ENCODE measurements around the gene ZNF454. TPM values are rescaled to one million over a fixed set of nuclear protein-coding genes. Genes with fewer than 3 reads are reported as not detected.

ZNF454 gene
- total RNA-seq, 1 experiment from 2014 or later: not detected

DNA sequence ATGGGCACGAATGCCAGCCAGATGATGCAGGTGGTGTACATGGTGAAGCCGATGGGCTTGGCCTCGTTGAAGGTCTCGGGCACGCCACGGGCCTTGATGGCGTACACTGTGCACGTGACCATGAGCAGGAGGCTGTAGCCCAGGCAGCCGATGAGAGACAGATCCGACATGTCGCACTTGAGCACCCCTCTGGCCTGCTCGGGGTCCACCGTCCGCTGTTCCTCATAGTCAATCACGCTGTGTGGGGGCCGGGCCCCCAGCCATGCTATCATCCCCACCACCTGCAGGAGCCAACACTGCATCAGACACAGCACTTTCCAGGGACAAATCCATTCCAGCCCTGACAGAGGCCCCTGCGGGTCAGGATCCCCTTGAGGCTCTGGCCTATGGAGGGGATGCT lies 41.9 kb downstream of the ZNF454 start:
- POLR2A ChIA-PET (ENCODE audit: unreplicated experiment): no interaction called here
- H3K27ac ChIP-seq (ENCODE audit: low read length): no peak overlapping the region
- H3F3A ChIP-seq (ENCODE audit: low read length, unreplicated experiment): no peaks in the 10 kb centered on the region
- H3K9ac ChIP-seq (ENCODE audit: low read length): no peak overlapping the region
- H3K4me3 ChIP-seq (ENCODE audit: low read length): no peak overlapping the region
- intact Hi-C loops (cut with micrococcal nuclease): no loop called here
- TF ChIP-seq EZH2 (IDR thresholded peaks at IDR 0.05; ENCODE audit: low read length, unreplicated experiment): no peak
- TF ChIP-seq EZH2phosphoT487 (IDR thresholded peaks at IDR 0.05; ENCODE audit: borderline replicate concordance, low read length): no peak
- TF ChIP-seq, protein P1, sequence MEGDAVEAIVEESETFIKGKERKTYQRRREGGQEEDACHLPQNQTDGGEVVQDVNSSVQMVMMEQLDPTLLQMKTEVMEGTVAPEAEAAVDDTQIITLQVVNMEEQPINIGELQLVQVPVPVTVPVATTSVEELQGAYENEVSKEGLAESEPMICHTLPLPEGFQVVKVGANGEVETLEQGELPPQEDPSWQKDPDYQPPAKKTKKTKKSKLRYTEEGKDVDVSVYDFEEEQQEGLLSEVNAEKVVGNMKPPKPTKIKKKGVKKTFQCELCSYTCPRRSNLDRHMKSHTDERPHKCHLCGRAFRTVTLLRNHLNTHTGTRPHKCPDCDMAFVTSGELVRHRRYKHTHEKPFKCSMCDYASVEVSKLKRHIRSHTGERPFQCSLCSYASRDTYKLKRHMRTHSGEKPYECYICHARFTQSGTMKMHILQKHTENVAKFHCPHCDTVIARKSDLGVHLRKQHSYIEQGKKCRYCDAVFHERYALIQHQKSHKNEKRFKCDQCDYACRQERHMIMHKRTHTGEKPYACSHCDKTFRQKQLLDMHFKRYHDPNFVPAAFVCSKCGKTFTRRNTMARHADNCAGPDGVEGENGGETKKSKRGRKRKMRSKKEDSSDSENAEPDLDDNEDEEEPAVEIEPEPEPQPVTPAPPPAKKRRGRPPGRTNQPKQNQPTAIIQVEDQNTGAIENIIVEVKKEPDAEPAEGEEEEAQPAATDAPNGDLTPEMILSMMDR (conservative IDR thresholded peaks at IDR 0.05; ENCODE audit: low read depth, low read length): no peak
- no peak overlapping the region for H3K4me2 ChIP-seq (ENCODE audit: low read length)
- DNase-seq (no peak), ATAC-seq (no peak)
- no peaks in the 10 kb centered on the region for H3K9me2 ChIP-seq (replicated peaks; ENCODE audit: low read length)
- CTCF ChIA-PET: no interaction called here
- H3K79me2 ChIP-seq (ENCODE audit: low read length): no peaks in the 10 kb centered on the region
- H2AFZ ChIP-seq (ENCODE audit: low read length): no peak overlapping the region
- no peaks in the 10 kb centered on the region for H3K36me3 ChIP-seq (ENCODE audit: low read depth, low read length)
- H3K27me3 ChIP-seq (ENCODE audit: low read length): no peaks in the 10 kb centered on the region
- no peaks in the 10 kb centered on the region for H4K20me1 ChIP-seq (ENCODE audit: low read length)
- H3K4me1 ChIP-seq (ENCODE audit: insufficient read depth, low read length): no peaks in the 10 kb centered on the region
- BruUV-seq (replicated peaks): no TSS peak
- H3K9me3 ChIP-seq (ENCODE audit: low read length): peaks cover 19% of the 10 kb centered on the region

DNA sequence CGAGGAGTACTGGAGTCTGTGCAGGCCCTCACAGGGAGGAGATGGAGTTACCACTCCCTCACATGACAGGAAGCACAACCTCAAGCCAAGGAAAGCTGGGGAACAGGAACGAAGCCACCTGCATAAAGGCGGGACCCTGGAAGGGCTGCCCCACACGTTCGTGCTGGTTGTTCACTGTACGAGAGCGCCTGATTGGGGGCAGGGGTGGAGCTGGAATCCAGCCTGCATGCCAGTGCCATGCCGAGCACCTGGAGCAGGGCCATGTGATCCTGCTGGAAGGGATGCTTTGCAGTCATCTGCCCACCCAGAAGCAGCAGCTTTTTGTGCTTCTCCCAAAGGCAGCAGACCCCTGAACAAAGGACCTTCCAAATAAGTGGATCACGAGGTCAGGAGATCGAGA lies 42.7 kb downstream of the ZNF454 start:
- H3K36me3 ChIP-seq (ENCODE audit: low read depth, low read length): no peaks in the 10 kb centered on the region
- H3K4me3 ChIP-seq (ENCODE audit: low read length): no peak overlapping the region
- no peak overlapping the region for H2AFZ ChIP-seq (ENCODE audit: low read length)
- H3F3A ChIP-seq (ENCODE audit: low read length, unreplicated experiment): no peaks in the 10 kb centered on the region
- H3K27ac ChIP-seq (ENCODE audit: low read length): no peak overlapping the region
- H3K27me3 ChIP-seq (ENCODE audit: low read length): no peaks in the 10 kb centered on the region
- ATAC-seq (no peak), DNase-seq (no peak)
- H3K9ac ChIP-seq (ENCODE audit: low read length): no peak overlapping the region
- H4K20me1 ChIP-seq (ENCODE audit: low read length): no peaks in the 10 kb centered on the region
- no peaks in the 10 kb centered on the region for H3K79me2 ChIP-seq (ENCODE audit: low read length)
- CTCF ChIA-PET: no interaction called here
- H3K4me2 ChIP-seq (ENCODE audit: low read length): no peak overlapping the region
- no peaks in the 10 kb centered on the region for H3K9me2 ChIP-seq (replicated peaks; ENCODE audit: low read length)
- POLR2A ChIA-PET (ENCODE audit: unreplicated experiment): no interaction called here
- intact Hi-C loops (cut with micrococcal nuclease): no loop called here
- BruUV-seq (replicated peaks): no TSS peak
- peaks cover 15% of the 10 kb centered on the region; the same call in 1 of the 2 replicates for H3K9me3 ChIP-seq (ENCODE audit: low read length)
- no peaks in the 10 kb centered on the region for H3K4me1 ChIP-seq (ENCODE audit: insufficient read depth, low read length)
- TF ChIP-seq EZH2 (IDR thresholded peaks at IDR 0.05; ENCODE audit: low read length, unreplicated experiment): no peak
- TF ChIP-seq, protein P1 (conservative IDR thresholded peaks at IDR 0.05; ENCODE audit: low read depth, low read length): no peak
- no peak for TF ChIP-seq EZH2phosphoT487 (IDR thresholded peaks at IDR 0.05; ENCODE audit: borderline replicate concordance, low read length)

DNA sequence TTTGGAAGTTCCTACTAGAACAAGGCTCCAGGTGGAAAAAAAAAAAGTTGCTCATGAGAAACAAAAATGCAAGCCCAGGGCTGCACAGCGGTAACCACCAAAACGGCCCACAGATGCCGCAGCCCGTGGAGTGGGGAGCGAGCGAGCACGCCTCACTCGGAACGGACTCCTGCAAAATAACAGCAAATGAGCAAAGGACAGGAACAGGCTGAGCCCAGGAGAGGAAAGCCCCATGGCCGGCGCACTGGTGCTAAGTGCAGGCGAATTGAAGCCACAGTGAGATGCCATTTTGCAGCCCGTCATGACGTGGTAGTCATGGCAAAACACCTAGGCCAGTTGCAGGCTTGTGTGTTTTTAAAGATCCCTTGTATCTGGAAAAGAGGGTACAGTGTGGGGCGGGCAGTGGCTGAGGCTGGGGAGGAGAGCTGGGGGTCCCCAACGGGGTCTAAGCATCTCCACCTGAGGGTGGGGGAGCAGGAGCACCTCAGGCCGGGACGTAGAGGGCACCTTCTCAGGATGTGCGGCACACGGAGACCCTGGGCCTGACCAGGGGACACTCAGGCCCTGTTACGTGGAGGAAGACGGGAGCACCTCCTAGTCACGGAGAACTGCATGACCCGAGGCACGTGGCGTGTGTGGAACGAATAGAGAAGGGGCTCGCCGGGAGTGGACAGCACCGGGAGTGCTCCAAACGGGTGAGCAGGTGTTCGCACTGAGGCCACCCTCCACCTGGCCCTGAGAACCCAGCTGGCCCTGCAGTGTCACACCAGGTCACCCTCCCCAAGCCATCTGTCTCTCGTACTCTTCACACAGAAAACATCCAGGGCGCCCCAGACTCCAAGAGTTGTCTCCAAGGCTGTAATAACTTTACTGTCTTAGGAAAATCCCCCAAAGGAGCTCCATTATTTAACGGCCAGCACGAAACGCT lies 43.4 kb downstream of the ZNF454 start:
- no peak overlapping the region for H3K4me3 ChIP-seq (ENCODE audit: low read length)
- H3K36me3 ChIP-seq (ENCODE audit: low read depth, low read length): no peaks in the 10 kb centered on the region
- ATAC-seq: no peak
- H2AFZ ChIP-seq (ENCODE audit: low read length): no peak overlapping the region
- H3K4me1 ChIP-seq (ENCODE audit: insufficient read depth, low read length): no peaks in the 10 kb centered on the region
- BruUV-seq (replicated peaks): no TSS peak
- H3K9me3 ChIP-seq (ENCODE audit: low read length): peaks cover 15% of the 10 kb centered on the region; the same call in 1 of the 2 replicates
- H3K4me2 ChIP-seq (ENCODE audit: low read length): no peak overlapping the region
- TF ChIP-seq EZH2phosphoT487 (IDR thresholded peaks at IDR 0.05; ENCODE audit: borderline replicate concordance, low read length) (no peak), EZH2 (IDR thresholded peaks at IDR 0.05; ENCODE audit: low read length, unreplicated experiment) (no peak)
- TF ChIP-seq, protein P1 (conservative IDR thresholded peaks at IDR 0.05; ENCODE audit: low read depth, low read length): no peak
- POLR2A ChIA-PET (ENCODE audit: unreplicated experiment): no interaction called here
- no peaks in the 10 kb centered on the region for H3K79me2 ChIP-seq (ENCODE audit: low read length)
- H3K27me3 ChIP-seq (ENCODE audit: low read length): no peaks in the 10 kb centered on the region
- H3K9me2 ChIP-seq (replicated peaks; ENCODE audit: low read length): no peaks in the 10 kb centered on the region
- H4K20me1 ChIP-seq (ENCODE audit: low read length): no peaks in the 10 kb centered on the region
- no peaks in the 10 kb centered on the region for H3F3A ChIP-seq (ENCODE audit: low read length, unreplicated experiment)
- DNase-seq: no peak
- CTCF ChIA-PET: no interaction called here
- intact Hi-C loops (cut with micrococcal nuclease): no loop called here
- no peak overlapping the region for H3K9ac ChIP-seq (ENCODE audit: low read length)
- no peak overlapping the region for H3K27ac ChIP-seq (ENCODE audit: low read length)
